ENCODE measurements around the gene HIC1.

The HIC1 gene

GRCh38 chr17:2042933-2043332 lies 12.0 kb upstream of the HIC1 start:
- Histone ChIP-seq H3K9me3 (ENCODE audit: low read length) (no peaks in the 10 kb centered on the region), H3K4me1 (ENCODE audit: insufficient read depth, low read length) (peaks cover 23% of the 10 kb centered on the region), H2AFZ (ENCODE audit: low read depth, low read length) (no peak overlapping the region), H3K36me3 (ENCODE audit: insufficient read depth, low read length) (peaks cover 17% of the 10 kb centered on the region), H3K27me3 (ENCODE audit: insufficient read depth, low read length) (no peaks in the 10 kb centered on the region), H3K4me3 (ENCODE audit: low read length) (peak overlapping the region; percentile 95)

- Histone ChIP-seq H3K4me3 (ENCODE audit: low read length) (no peak overlapping the region), H3K27me3 (ENCODE audit: insufficient read depth, low read length) (no peaks in the 10 kb centered on the region)
Measured at GRCh38 chr17:2043785-2044184, 11.1 kb upstream of the HIC1 start.

GRCh38 chr17:2044263-2044894 lies 10.5 kb upstream of the HIC1 start:
- H3K4me3 ChIP-seq (ENCODE audit: low read length) = no peak overlapping the region
- H2AFZ ChIP-seq (ENCODE audit: low read depth, low read length) = no peak overlapping the region
- H3K36me3 ChIP-seq (ENCODE audit: insufficient read depth, low read length) = peaks cover 17% of the 10 kb centered on the region
- peaks cover 35% of the 10 kb centered on the region for H3K4me1 ChIP-seq (ENCODE audit: insufficient read depth, low read length)
- no peaks in the 10 kb centered on the region for H3K9me3 ChIP-seq (ENCODE audit: low read length)
- no peaks in the 10 kb centered on the region for H3K27me3 ChIP-seq (ENCODE audit: insufficient read depth, low read length)

More at GRCh38 chr17:2043785-2044184, 11.1 kb upstream of the HIC1 start:
- H3K36me3 ChIP-seq (ENCODE audit: insufficient read depth, low read length) = peaks cover 17% of the 10 kb centered on the region
- H3K9me3 ChIP-seq (ENCODE audit: low read length) = no peaks in the 10 kb centered on the region
- peaks cover 29% of the 10 kb centered on the region for H3K4me1 ChIP-seq (ENCODE audit: insufficient read depth, low read length)
- H2AFZ ChIP-seq (ENCODE audit: low read depth, low read length) = no peak overlapping the region

GRCh38 chr17:2047590-2047989 lies 7.3 kb upstream of the HIC1 start:
- H3K9me3 ChIP-seq (ENCODE audit: low read length) = no peaks in the 10 kb centered on the region
- H3K4me1 ChIP-seq (ENCODE audit: insufficient read depth, low read length) = peaks cover 28% of the 10 kb centered on the region
- H3K27me3 ChIP-seq (ENCODE audit: insufficient read depth, low read length) = no peaks in the 10 kb centered on the region
- peaks cover 17% of the 10 kb centered on the region for H3K36me3 ChIP-seq (ENCODE audit: insufficient read depth, low read length)
- H2AFZ ChIP-seq (ENCODE audit: low read depth, low read length) = no peak overlapping the region
- no peak overlapping the region for H3K4me3 ChIP-seq (ENCODE audit: low read length)

GRCh38 chr17:2048805-2049204 lies 6.1 kb upstream of the HIC1 start:
- peaks cover 7% of the 10 kb centered on the region for H3K36me3 ChIP-seq (ENCODE audit: insufficient read depth, low read length)
- H2AFZ ChIP-seq (ENCODE audit: low read depth, low read length) = no peak overlapping the region
- no peaks in the 10 kb centered on the region for H3K27me3 ChIP-seq (ENCODE audit: insufficient read depth, low read length)
- peak overlapping the region; percentile 75 for H3K4me3 ChIP-seq (ENCODE audit: low read length)
- no peaks in the 10 kb centered on the region for H3K9me3 ChIP-seq (ENCODE audit: low read length)
- peaks cover 24% of the 10 kb centered on the region for H3K4me1 ChIP-seq (ENCODE audit: insufficient read depth, low read length)

GRCh38 chr17:2049333-2050299 lies 5.3 kb upstream of the HIC1 start:
- H3K4me3 ChIP-seq (ENCODE audit: low read length) = peak overlapping the region; percentile 75
- H3K9me3 ChIP-seq (ENCODE audit: low read length) = no peaks in the 10 kb centered on the region
- peak overlapping the region; percentile 51 for H2AFZ ChIP-seq (ENCODE audit: low read depth, low read length)
- peaks cover 27% of the 10 kb centered on the region for H3K4me1 ChIP-seq (ENCODE audit: insufficient read depth, low read length)
- H3K27me3 ChIP-seq (ENCODE audit: insufficient read depth, low read length) = no peaks in the 10 kb centered on the region
- peaks cover 3% of the 10 kb centered on the region for H3K36me3 ChIP-seq (ENCODE audit: insufficient read depth, low read length)

GRCh38 chr17:2050300-2051060 lies 4.4 kb upstream of the HIC1 start:
- peak overlapping the region; percentile 47 for H3K4me3 ChIP-seq (ENCODE audit: low read length)
- peaks cover 3% of the 10 kb centered on the region for H3K36me3 ChIP-seq (ENCODE audit: insufficient read depth, low read length)
- no peaks in the 10 kb centered on the region for H3K9me3 ChIP-seq (ENCODE audit: low read length)
- peaks cover 27% of the 10 kb centered on the region for H3K4me1 ChIP-seq (ENCODE audit: insufficient read depth, low read length)
- no peaks in the 10 kb centered on the region for H3K27me3 ChIP-seq (ENCODE audit: insufficient read depth, low read length)
- peak overlapping the region; percentile 51 for H2AFZ ChIP-seq (ENCODE audit: low read depth, low read length)

GRCh38 chr17:2051061-2051932 lies 3.6 kb upstream of the HIC1 start:
- H3K4me1 ChIP-seq (ENCODE audit: insufficient read depth, low read length) = peaks cover 27% of the 10 kb centered on the region
- no peaks in the 10 kb centered on the region for H3K27me3 ChIP-seq (ENCODE audit: insufficient read depth, low read length)

GRCh38 chr17:2051933-2052559 lies 2.9 kb upstream of the HIC1 start:
- Histone ChIP-seq H2AFZ (ENCODE audit: low read depth, low read length) (no peak overlapping the region), H3K9me3 (ENCODE audit: low read length) (no peaks in the 10 kb centered on the region)

More at GRCh38 chr17:2051061-2051932, 3.6 kb upstream of the HIC1 start:
- Histone ChIP-seq H3K4me3 (ENCODE audit: low read length) (peak overlapping the region; percentile 47), H3K36me3 (ENCODE audit: insufficient read depth, low read length) (peaks cover 3% of the 10 kb centered on the region), H2AFZ (ENCODE audit: low read depth, low read length) (no peak overlapping the region), H3K9me3 (ENCODE audit: low read length) (no peaks in the 10 kb centered on the region)

GRCh38 chr17:2053380-2054261 lies 1.3 kb upstream of the HIC1 start:
- Histone ChIP-seq H3K4me1 (ENCODE audit: insufficient read depth, low read length) (peaks cover 21% of the 10 kb centered on the region), H2AFZ (ENCODE audit: low read depth, low read length) (no peak overlapping the region), H3K27me3 (ENCODE audit: insufficient read depth, low read length) (no peaks in the 10 kb centered on the region), H3K4me3 (ENCODE audit: low read length) (peak overlapping the region; percentile 37), H3K9me3 (ENCODE audit: low read length) (peaks cover 5% of the 10 kb centered on the region), H3K36me3 (ENCODE audit: insufficient read depth, low read length) (peaks cover 2% of the 10 kb centered on the region)

More at GRCh38 chr17:2051933-2052559, 2.9 kb upstream of the HIC1 start:
- peaks cover 27% of the 10 kb centered on the region for H3K4me1 ChIP-seq (ENCODE audit: insufficient read depth, low read length)
- no peak overlapping the region for H3K4me3 ChIP-seq (ENCODE audit: low read length)
- no peaks in the 10 kb centered on the region for H3K27me3 ChIP-seq (ENCODE audit: insufficient read depth, low read length)
- no peaks in the 10 kb centered on the region for H3K36me3 ChIP-seq (ENCODE audit: insufficient read depth, low read length)

- H3K27me3 ChIP-seq (ENCODE audit: insufficient read depth, low read length) = no peaks in the 10 kb centered on the region
Measured at GRCh38 chr17:2054262-2054511, 716 bp upstream of the HIC1 start.

More at GRCh38 chr17:2054262-2054511, 716 bp upstream of the HIC1 start:
- Histone ChIP-seq H2AFZ (ENCODE audit: low read depth, low read length) (no peak overlapping the region), H3K9me3 (ENCODE audit: low read length) (peaks cover 5% of the 10 kb centered on the region), H3K36me3 (ENCODE audit: insufficient read depth, low read length) (peaks cover 2% of the 10 kb centered on the region), H3K4me3 (ENCODE audit: low read length) (peak overlapping the region; percentile 37), H3K4me1 (ENCODE audit: insufficient read depth, low read length) (peaks cover 15% of the 10 kb centered on the region)
